HL-60 (cell line): ENCODE data around the gene IRF2.

Experiments used
- CTCF ChIP-seq: IDR thresholded peaks from one replicate; pipeline ENCODE4 v1.5.1; 2011; ENCODE audit warnings: low read length, control low read depth, inconsistent platforms; ENCODE audit not compliant: insufficient read depth
- POLR2AphosphoS5 ChIP-seq: IDR thresholded peaks from 2 replicates; pipeline ENCODE4 v1.6.1; 2012; ENCODE audit warnings: low read depth
- SPI1 ChIP-seq: IDR thresholded peaks from 2 replicates; pipeline ENCODE4 v1.6.1; 2012; ENCODE audit warnings: low read depth, mild to moderate bottlenecking, borderline replicate concordance

GRCh38 chr4:184448141-184448540 is 26.2 kb downstream of the IRF2 start:
- no peak for TF ChIP-seq CTCF
- TF ChIP-seq POLR2AphosphoS5 = no peak
- no peak for TF ChIP-seq SPI1
